ENCODE data around the gene KRTAP4-16.
"Not testable (repeated sequence)": the region's sequence is repeated elsewhere in the genome, so short reads cannot be mapped to it uniquely, and the experiment has no call there.

KRTAP4-16 gene

DNA sequence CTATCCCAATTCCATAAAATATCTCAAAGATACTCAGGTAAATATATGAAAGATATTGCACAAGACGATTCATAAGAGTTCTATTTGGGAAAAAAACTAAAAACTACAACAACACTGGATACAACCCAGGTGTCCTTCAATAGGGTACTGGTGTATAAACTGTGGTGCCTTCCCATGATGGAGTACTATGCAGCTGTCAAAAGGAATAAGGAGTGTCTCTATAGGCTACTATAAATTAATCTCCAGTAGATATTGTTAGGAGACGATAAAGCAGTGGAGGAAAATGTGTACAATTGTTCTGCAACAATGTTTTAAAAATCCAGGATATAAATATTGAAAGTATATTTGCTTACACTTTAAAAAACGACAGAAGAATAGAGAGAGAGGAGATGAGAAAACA lies 24.4 kb upstream of the KRTAP4-16 start:
- TF ChIP-seq, protein P1, sequence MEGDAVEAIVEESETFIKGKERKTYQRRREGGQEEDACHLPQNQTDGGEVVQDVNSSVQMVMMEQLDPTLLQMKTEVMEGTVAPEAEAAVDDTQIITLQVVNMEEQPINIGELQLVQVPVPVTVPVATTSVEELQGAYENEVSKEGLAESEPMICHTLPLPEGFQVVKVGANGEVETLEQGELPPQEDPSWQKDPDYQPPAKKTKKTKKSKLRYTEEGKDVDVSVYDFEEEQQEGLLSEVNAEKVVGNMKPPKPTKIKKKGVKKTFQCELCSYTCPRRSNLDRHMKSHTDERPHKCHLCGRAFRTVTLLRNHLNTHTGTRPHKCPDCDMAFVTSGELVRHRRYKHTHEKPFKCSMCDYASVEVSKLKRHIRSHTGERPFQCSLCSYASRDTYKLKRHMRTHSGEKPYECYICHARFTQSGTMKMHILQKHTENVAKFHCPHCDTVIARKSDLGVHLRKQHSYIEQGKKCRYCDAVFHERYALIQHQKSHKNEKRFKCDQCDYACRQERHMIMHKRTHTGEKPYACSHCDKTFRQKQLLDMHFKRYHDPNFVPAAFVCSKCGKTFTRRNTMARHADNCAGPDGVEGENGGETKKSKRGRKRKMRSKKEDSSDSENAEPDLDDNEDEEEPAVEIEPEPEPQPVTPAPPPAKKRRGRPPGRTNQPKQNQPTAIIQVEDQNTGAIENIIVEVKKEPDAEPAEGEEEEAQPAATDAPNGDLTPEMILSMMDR (IDR thresholded peaks at IDR 0.05; ENCODE audit: low read depth, low read length), result no peak
- H3K4me3 ChIP-seq (ENCODE audit: low read depth, low read length), result no peak overlapping the region

DNA sequence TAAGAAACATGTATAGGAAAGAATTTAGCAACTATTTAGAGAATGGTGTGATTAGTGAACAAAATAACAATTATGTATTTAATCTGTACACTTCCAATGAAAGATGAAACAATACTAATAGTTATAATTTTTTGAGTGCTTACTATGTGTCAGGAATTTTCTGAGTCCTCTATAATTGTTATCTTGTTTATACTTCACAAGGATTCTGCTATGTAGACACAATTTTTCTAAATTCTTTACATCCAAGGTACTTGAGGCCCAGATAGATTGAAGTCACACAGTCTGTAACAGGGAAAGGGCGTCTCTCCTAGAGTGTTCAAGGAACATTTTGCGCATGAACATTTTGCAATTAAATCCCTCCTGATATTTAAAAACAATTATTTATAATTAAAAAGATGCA lies 23.1 kb upstream of the KRTAP4-16 start:
- H3K4me3 ChIP-seq (ENCODE audit: low read depth, low read length), result no peak overlapping the region
- TF ChIP-seq, protein P1 (IDR thresholded peaks at IDR 0.05; ENCODE audit: low read depth, low read length), result no peak

DNA sequence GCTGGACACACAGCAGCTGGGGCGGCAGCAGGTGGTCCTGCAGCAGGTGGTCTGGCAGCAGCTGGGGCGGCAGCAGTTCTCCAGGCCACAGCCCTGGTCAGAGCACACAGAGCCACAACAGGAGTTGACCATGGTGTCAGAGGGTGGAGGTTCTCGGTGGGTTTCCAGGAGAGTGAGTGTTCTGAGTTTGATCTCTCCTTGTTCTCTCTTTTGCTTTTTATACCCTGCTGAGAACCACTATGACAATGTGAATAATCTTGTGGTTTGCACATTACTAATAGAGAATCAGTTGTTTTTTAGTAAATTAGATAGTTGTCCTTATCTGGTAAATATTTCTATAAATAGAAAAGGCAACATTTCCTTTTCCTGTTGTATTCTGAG lies 22.0 kb upstream of the KRTAP4-16 start, which contains the start of gene KRTAP4-12:
Gene KRTAP4-12, minus strand, starts transcription at position 192 of the 381 bp plus-strand sequence. Its CDS starts 60 bp downstream, at position 132.
- H3K4me3 ChIP-seq (ENCODE audit: low read depth, low read length), result not testable (repeated sequence)

DNA sequence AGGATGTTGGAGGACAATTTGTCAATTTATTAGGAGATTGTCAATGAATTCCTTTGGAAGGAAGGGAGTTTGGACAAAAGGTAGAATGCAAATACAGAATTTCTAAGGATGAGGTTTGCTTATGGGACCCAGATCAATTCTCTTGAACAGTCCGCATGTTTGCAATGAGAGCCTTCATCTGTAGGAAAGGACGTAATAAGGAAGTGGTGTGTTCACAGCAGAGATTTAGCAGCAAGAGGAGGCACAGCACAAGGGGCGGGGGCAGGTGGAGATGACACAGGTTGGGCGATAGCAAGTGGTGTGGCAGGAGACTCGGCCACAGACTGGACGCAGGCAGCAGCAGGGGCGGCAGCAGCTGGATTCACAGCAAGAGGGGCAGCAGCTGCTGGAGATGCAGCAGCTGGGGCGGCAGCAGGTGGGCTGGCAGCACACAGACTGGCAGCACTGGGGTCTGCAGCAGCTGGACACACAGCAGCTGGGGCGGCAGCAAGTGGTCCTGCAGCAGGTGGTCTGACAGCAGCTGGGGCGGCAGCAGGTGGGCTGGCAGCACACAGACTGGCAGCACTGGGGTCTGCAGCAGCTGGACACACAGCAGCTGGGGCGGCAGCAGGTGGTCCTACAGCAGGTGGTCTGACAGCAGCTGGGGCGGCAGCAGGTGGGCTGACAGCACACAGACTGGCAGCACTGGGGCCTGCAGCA lies 21.4 kb upstream of the KRTAP4-16 start:
- H3K4me3 ChIP-seq (ENCODE audit: low read depth, low read length), result not testable (repeated sequence)

DNA sequence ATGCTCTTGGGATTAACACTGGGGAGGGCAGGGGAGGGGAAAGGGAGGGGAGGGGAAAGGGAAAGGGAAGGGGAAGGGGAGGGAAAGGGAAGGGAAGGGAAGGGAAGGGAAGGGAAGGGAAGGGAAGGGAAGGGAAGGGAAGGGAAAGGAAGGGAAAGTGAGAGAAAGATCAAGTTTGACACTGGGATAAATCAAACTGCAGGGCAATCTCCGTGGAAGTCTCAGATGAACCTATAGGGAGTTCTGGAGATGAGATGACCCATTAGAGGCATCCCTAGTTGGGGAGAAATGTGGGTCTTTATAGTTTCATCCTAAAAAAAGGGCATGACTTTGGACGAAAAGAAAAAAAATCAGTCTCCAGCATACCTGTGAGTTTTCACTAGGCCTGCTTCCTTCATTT lies 19.7 kb upstream of the KRTAP4-16 start:
- TF ChIP-seq, protein P1 (IDR thresholded peaks at IDR 0.05; ENCODE audit: low read depth, low read length), result no peak
- no peak overlapping the region for H3K4me3 ChIP-seq (ENCODE audit: low read depth, low read length)

DNA sequence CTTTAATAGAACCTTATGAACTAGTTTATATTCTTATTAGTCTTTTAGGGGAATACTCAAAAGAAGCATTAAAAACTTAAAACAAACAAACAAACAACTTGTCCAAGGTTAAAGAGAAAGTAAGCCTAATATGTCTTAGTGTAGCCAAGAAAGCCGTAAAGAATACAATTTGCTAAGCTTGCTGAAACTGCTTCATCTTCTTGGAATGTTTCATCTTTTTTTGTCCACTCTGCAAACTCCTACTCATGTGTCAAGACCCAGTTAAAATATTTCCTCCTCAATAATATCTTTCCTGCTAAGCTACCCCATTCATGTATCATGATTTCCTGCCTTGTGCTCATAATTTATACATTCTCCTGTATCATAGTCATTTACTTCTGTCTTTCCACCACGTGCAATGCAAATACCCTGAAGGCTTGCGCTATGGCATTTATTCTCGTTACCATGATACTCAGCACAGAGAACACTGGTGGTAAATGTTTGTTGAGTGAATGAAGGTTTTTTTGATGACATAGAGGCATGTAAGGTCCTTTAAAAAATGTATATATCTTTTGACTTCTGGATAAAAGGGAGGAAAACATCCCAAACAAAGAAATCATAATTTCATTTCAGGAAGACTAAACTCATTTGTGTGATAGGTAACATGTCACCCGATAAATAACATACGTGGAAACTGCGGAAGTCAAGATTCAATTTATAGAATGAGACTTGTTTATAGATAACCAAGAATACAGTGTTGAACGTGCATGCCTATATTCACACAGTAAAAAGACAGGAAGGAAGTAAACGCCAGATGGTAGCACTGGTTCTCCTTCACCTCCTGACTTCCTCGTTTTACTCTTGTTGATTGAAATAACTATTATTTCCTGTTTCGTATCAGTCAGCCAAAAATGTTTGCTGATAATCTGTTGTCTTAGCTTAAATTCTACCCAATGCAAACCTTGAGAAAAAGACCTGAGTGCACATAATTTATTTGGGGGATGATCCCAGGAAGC lies 18.0 kb upstream of the KRTAP4-16 start:
- H3K4me3 ChIP-seq (ENCODE audit: low read depth, low read length), result not testable (repeated sequence)

DNA sequence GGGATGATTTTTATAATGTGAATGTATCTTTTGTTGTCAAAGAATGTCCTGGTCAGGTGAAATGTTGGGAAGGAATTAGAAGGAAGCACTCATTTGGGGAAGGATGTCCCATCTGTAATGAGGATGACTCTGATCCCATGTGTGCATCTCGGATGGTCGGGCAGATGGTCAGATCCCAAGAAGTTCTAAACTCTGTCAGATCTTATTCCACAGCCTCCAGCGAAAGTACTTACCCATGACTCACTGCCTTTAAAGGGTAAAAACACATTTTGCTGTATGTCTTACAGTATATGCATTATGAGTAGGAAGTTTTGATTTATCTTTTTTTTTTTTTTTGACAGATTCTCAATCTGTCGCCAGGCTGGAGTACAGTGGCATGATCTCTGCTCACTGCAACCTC lies 16.7 kb upstream of the KRTAP4-16 start:
- TF ChIP-seq, protein P1 (IDR thresholded peaks at IDR 0.05; ENCODE audit: low read depth, low read length), result no peak
- H3K4me3 ChIP-seq (ENCODE audit: low read depth, low read length), result no peak overlapping the region

DNA sequence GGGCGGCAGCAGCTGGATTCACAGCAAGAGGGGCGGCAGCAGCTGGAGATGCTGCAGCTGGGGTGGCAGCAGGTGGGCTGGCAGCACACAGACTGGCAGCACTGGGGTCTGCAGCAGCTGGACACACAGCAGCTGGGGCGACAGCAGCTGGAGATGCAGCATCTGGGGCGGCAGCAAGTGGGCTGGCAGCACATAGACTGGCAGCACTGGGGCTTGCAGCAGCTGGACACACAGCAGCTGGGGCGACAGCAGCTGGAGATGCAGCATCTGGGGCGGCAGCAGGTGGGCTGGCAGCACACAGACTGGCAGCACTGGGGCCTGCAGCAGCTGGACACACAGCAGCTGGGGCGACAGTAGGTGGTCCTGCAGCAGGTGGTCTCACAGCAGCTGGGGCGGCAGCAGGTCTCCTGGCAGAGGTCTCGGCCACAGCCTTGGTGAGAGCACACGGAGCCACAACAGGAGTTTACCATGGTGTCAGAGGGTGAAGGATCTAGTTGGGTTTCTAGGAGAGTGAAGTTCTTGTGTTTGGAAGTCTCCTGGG lies 15.9 kb upstream of the KRTAP4-16 start, which contains the start of gene KRTAP4-11:
Gene KRTAP4-11, minus strand, starts transcription at position 528 of the 541 bp plus-strand sequence. Its CDS starts 58 bp downstream, at position 470.
- H3K4me3 ChIP-seq (ENCODE audit: low read depth, low read length), result not testable (repeated sequence)

DNA sequence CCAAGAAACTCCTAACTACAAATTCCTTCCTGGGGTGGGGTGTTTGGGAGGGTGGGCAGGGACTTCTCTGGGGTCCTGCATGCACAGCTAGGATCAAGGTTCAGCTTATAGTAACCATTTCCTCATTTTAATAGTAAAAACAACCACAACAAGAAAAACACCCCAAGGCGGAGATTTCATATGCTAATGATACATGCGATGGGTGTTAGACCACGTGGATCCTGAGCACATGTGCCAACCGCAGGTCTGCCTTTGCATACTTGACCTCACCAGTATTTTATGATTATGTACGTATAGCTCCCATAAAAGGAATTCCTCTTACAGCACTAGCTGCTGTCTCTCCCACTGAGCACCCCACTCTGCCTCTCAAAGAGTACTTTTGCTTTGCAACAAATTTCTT lies 14.3 kb upstream of the KRTAP4-16 start:
- no peak overlapping the region for H3K4me3 ChIP-seq (ENCODE audit: low read depth, low read length)
- TF ChIP-seq, protein P1 (IDR thresholded peaks at IDR 0.05; ENCODE audit: low read depth, low read length), result no peak

Data from WI38 (cell line).